Fibroblast of villous mesenchyme (primary cell): ENCODE results near the gene ATG4B. TPM values are rescaled to one million over a fixed set of nuclear protein-coding genes. Genes with fewer than 3 reads are reported as not detected.
A peak's percentile ranks its signal among the peaks of the same experiment; 100 is the strongest.

Source experiments
- DNase-seq: peaks from one replicate; pipeline ENCODE4 v3.0.0-alpha.2; 2010; ENCODE audit warnings: low read depth
- H3K4me3 ChIP-seq: 2 replicates; pipeline ENCODE4 v1.5.1; 2011; ENCODE audit warnings: low read depth, mild to moderate bottlenecking, low read length
- CTCF ChIP-seq: IDR thresholded peaks from 2 replicates; pipeline ENCODE4 v1.5.1; 2012; ENCODE audit warnings: low read depth, mild to moderate bottlenecking, low read length; ENCODE audit not compliant: insufficient read depth
- total RNA-seq: library from RNA; depleted of rRNA; stranded (reverse); fragments of >200 nt; gene quantifications from 2 replicates; pipeline ENCODE4 v1.2.3, GENCODE V29; 2012

ATG4B gene
- total RNA-seq, 1 donor, result 47.1 TPM

GRCh38 chr2:241607162-241607885 is 30.2 kb upstream of the ATG4B start:
- no peak for TF ChIP-seq CTCF
- no peak overlapping the region for H3K4me3 ChIP-seq
- no peak for DNase-seq

- TF ChIP-seq CTCF, result no peak
- DNase-seq, result no peak
- no peak overlapping the region for H3K4me3 ChIP-seq
Measured at GRCh38 chr2:241608881-241609280, 28.6 kb upstream of the ATG4B start.

- peak overlapping the region; percentile 60 for H3K4me3 ChIP-seq
- peak; percentile 59 for TF ChIP-seq CTCF
- DNase-seq, result peak; percentile 87
Measured at GRCh38 chr2:241609859-241610793, 27.4 kb upstream of the ATG4B start.

GRCh38 chr2:241611062-241611461 is 26.4 kb upstream of the ATG4B start:
- DNase-seq, result no peak
- H3K4me3 ChIP-seq, result no peak overlapping the region
- no peak for TF ChIP-seq CTCF

- H3K4me3 ChIP-seq, result no peak overlapping the region
- peak; percentile 39 for DNase-seq
- no peak for TF ChIP-seq CTCF
Measured at GRCh38 chr2:241612156-241613016, 25.1 kb upstream of the ATG4B start.

- no peak overlapping the region for H3K4me3 ChIP-seq
- no peak for TF ChIP-seq CTCF
- DNase-seq, result no peak
Measured at GRCh38 chr2:241613017-241613780, 24.3 kb upstream of the ATG4B start.
